GM21528 (cell line): ENCODE results near the gene SLC9A4.

Source experiments
- ATAC-seq: cut with Tn5 transposase; IDR thresholded peaks from one replicate; pipeline ENCODE4 v1.9.1; 2021; ENCODE audit warnings: mild to moderate bottlenecking, moderate library complexity; ENCODE audit not compliant: unreplicated experiment, low FRiP score

Gene SLC9A4

GRCh38 chr2:102449370-102449974, 23.6 kb upstream of the SLC9A4 start:
- no peak for ATAC-seq

- no peak for ATAC-seq
Observed at GRCh38 chr2:102451968-102452367, 21.1 kb upstream of the SLC9A4 start.

DNA sequence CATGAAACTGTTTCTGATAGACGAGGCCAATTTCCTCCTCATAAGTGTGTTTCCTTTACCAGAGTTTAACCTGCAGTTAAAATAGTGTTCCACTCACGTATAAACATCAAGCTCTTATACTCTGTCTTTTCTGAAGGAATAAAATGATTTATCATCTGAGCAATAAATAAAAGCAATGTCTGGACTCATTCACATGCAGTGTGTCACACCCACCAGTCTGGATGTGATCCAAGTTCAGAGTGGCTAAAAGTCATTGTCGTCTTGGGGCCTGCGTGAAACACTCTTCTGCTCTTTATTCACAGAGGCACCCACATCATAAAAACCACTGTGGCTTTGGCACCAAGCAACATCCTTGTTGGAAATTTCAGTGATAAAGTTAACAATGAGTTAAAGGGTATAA, 19.5 kb upstream of the SLC9A4 start:
- ATAC-seq, result no peak

- ATAC-seq, result no peak
Observed at GRCh38 chr2:102455061-102455670, 17.9 kb upstream of the SLC9A4 start.

- no peak for ATAC-seq
Observed at GRCh38 chr2:102460467-102460866, 12.6 kb upstream of the SLC9A4 start.

DNA sequence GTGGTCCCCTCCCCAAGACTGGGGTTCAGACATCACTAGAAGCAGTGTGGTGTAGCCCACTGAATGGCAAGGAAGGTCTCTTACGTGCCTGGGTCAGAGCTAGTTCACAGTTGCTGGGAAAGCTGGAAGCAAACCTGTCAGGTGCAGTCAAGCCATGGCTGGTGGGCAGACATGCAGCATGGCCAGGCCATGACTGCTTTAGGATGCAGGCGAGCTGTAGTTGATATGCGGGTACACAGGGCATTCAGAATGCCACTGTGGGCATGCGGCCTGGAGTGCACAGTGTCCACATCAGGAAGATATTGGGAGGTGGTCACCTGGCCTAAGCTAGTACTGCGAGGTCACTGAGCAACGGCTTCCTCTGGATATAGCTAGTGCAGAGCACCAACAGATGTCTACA, 11.8 kb upstream of the SLC9A4 start:
- ATAC-seq, result no peak

GRCh38 chr2:102463160-102463559, 9.9 kb upstream of the SLC9A4 start:
- no peak for ATAC-seq

DNA sequence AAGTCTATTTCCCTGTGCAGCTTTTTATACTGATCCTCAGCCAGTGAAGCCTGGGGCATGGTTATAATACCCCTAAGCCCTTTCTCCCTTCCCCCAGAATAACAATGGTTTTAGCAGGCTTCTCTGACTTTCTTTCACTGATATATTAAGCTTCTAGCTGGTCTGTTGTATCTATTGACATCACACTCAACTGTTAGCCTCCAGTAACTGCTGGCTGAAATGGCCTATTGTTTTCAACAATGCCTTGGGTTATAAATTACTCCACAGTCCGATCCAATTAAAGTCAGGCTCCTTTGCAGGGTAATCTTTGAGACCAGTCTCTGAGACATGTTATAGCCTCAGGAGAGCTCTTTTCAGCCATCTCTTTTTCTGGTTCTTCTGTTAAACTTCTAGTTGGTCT, 2.9 kb upstream of the SLC9A4 start:
- no peak for ATAC-seq

DNA sequence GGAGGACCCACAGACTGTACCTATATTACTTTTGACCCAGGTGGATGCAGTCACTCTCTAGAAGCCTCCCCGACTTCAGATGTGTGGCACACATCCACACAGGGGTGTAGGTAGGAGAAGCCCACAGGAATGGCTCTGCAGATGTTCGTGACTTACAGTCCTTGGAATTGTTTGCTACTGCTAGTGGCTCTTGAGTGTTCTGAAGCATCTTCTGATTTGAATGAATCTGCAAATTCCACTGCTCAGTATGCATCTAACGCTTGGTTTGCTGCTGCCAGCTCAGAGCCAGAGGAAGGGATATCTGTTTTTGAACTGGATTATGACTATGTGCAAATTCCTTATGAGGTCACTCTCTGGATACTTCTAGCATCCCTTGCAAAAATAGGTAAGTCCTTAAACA, 605 bp downstream of the SLC9A4 start:
- ATAC-seq, result no peak

GRCh38 chr2:102474785-102475184, 1.8 kb downstream of the SLC9A4 start:
- no peak for ATAC-seq

DNA sequence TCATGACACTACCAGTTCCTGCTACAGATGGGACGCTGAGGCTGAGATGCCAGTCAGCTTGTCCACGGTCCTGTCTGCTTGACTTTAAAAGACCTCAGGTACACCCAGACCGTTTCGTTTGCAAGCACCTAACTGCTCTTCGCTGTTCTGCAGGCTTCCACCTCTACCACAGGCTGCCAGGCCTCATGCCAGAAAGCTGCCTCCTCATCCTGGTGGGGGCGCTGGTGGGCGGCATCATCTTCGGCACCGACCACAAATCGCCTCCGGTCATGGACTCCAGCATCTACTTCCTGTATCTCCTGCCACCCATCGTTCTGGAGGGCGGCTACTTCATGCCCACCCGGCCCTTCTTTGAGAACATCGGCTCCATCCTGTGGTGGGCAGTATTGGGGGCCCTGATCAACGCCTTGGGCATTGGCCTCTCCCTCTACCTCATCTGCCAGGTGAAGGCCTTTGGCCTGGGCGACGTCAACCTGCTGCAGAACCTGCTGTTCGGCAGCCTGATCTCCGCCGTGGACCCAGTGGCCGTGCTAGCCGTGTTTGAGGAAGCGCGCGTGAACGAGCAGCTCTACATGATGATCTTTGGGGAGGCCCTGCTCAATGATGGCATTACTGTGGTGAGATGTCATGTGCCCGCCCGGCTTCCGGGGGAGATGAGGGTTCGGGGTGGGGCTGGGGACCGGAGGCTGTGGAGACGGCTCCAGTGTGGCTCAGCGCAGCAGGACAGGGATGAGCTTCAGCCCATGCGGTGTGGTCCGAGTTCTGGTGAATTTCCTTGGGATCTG, 5.9 kb downstream of the SLC9A4 start:
- ATAC-seq, result no peak

- no peak for ATAC-seq
Observed at GRCh38 chr2:102480285-102481195, 7.5 kb downstream of the SLC9A4 start.

- no peak for ATAC-seq
Observed at GRCh38 chr2:102481931-102482330, 8.9 kb downstream of the SLC9A4 start.

GRCh38 chr2:102483086-102483485, 10.1 kb downstream of the SLC9A4 start:
- ATAC-seq, result no peak

GRCh38 chr2:102484310-102485061, 11.5 kb downstream of the SLC9A4 start:
- ATAC-seq, result no peak

DNA sequence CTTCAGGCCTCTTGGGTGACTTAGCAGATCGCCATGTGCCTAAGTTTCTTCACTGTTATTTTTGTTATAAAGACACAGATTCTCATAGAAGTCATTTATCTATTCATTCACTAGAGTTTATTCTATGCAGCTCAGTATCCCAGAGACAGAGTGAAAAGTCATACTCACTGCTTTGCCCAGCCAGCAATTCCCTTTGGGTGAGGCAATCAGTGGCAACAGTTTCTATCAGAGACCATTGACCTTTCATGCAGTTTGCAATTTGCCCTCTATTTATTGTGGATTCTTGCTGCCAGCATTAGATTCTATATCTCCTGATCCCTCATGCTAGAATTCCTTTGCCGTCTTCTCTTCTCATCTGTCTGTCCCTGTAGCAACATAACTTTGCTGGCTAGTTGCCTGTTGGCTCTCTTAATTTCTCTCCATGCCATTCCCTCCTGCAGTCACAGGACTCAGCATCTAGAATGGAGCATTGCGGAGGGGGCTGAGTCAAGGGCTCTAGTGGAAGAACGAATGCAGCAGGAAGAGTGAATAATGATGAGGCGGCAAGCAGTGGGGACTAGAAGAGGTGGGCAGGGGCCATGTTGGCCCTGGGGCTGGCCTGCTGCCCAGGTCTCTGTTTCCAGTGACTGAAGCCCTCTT, 12.2 kb downstream of the SLC9A4 start:
- no peak for ATAC-seq

DNA sequence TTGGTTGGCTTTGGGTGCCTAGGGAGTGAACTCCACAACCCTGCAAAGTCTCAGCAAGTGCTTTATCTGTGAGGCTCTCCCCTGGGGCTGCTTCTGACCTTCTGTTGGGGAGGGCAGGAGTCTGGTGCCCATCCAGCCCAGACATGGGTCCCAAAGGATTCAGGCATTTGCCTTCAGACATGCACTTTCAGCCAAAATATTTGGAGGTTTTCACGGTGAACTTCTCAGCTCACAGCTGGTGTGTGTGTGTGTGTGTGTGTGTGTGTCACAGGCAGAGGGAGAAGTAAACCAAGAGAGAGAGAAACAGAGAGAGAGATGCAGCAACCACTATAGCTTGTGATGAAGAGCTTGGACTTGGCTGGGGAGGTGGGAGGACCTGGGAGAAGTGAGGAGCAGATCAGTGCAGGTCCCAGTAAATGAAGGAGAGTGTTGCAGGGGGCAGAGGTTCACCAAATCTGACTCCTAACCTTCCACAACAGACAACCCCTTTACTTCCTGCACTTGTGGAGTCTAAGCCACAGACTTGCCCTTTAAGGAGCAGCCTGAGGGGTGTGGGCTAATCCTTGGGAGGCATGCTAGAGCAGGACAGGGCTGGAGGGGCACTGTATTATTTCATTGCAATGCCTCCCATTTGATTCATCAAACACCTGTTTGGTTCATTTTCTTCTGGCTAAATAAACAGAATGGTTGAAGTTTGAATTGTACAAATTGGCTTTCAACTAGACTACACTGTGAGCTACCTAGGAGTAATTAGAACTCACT, 14.1 kb downstream of the SLC9A4 start:
- no peak for ATAC-seq

DNA sequence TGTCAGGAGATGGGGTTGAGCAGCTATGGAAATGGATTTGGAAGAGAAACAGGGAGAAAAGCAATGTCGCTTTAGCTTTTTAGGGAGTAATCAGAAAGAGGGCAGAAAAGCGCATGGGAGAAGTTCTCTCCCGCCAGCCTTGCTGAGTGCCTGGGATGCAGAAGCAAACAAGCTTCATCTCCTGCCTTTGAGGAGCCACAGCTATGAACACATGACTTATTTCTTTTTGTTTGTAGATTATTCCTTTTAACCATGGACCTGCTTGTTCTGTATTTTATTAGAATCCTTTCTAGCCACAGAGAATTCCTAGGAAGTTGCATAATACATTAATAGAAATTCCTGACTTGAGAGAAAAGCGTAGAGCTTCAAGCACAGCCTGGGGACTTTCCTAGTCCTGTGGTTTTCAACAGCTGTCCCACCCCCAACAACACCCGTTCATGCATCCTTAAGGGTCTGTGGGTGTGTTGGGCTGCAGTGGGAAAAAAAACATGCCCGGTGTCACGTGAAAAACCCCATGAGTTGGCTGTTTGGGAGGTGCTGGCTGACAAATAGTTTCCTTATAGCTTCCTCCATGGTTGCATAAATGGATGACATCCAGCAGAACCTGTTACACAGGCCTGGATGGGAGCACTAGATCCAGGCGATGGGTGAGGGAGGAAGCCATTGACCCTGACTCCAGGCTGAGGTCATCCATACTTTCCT, 14.9 kb downstream of the SLC9A4 start:
- no peak for ATAC-seq
